Right ventricle myocardium inferior (tissue), 1 donor: ENCODE results near the gene C17orf113. TPM values are rescaled to one million over a fixed set of nuclear protein-coding genes. Genes with fewer than 3 reads are reported as not detected.

Experiments
- ATAC-seq: fragments of 200-7000 bp; cut with Tn5 transposase; one replicate; pipeline ENCODE4 v1.9.1; 2020; ENCODE audit warnings: mild to moderate bottlenecking, moderate library complexity
- DNase-seq: peaks from one replicate; pipeline ENCODE4 v3.0.0; 2021; ENCODE audit errors: missing footprints
- intact Hi-C: fragments of 100-400 bp; cut with DNase I; formaldehyde crosslinking; loops from one replicate; pipeline ENCODE4 v1.11.0; 2022
- total RNA-seq: library from RNA; stranded (reverse); fragmentation: NEBNext Ultra II Directional; extraction: Animal tissue kit (Norgen Biotek cat#: 25700); gene quantifications from one replicate; pipeline ENCODE4 v1.2.1, GENCODE V29; 2021
- donor health status: DM: no; HTN: yes; CAD: no; lungs with severe emphysema.

The C17orf113 gene
- total RNA-seq, 1 donor from 2014 or later: 0.73 TPM

- no peak for ATAC-seq
These were observed 49.8 kb downstream of the C17orf113 start for GRCh38 chr17:42000413-42001133.

GRCh38 chr17:41998497-41998896, 51.9 kb downstream of the C17orf113 start:
- ATAC-seq (no peak), DNase-seq (no peak)
- intact Hi-C loops: no loop called here

More at GRCh38 chr17:42000413-42001133, 49.8 kb downstream of the C17orf113 start:
- DNase-seq: no peak
- intact Hi-C loops: no loop called here

- intact Hi-C loops: no loop called here
- ATAC-seq (no peak), DNase-seq (no peak)
These were observed 53.6 kb downstream of the C17orf113 start for GRCh38 chr17:41996855-41997164.

GRCh38 chr17:41992576-41992975, 57.8 kb downstream of the C17orf113 start:
- ATAC-seq (no peak), DNase-seq (no peak)
- intact Hi-C loops: no loop called here

GRCh38 chr17:41989702-41990419, 60.5 kb downstream of the C17orf113 start:
- intact Hi-C loops: no loop called here
- no peak for ATAC-seq
- no peak for DNase-seq

- DNase-seq: no peak
- no peak for ATAC-seq
- intact Hi-C loops: no loop called here
These were observed 62.0 kb downstream of the C17orf113 start for GRCh38 chr17:41988418-41988817.

Other genes with a start within 250 kb of the C17orf113 start
- 7.8 TPM for gene P3H4, start 238.7 kb downstream of the C17orf113 start, total RNA-seq
- 11.7 TPM for gene FKBP10, start 237.6 kb downstream of the C17orf113 start, total RNA-seq
- gene NT5C3B, start 214.4 kb downstream of the C17orf113 start, total RNA-seq: 18.1 TPM
- gene KLHL10, start 212.8 kb downstream of the C17orf113 start, total RNA-seq: not detected
- 3.7 TPM for gene KLHL11, start 185.2 kb downstream of the C17orf113 start, total RNA-seq
- 32.3 TPM for gene ACLY, start 131.7 kb downstream of the C17orf113 start, total RNA-seq
- 0.76 TPM for gene ODAD4, start 120.0 kb downstream of the C17orf113 start, total RNA-seq
- gene CNP, start 83.8 kb downstream of the C17orf113 start, total RNA-seq: 28.2 TPM
- gene DNAJC7, start 33.2 kb downstream of the C17orf113 start, total RNA-seq: 79.0 TPM
- 47.1 TPM for gene NKIRAS2, start 30.5 kb downstream of the C17orf113 start, total RNA-seq
- 0.11 TPM for gene ZNF385C, start 47.9 kb upstream of the C17orf113 start, total RNA-seq
- gene DHX58, start 62.1 kb upstream of the C17orf113 start, total RNA-seq: 5.0 TPM
- 22.0 TPM for gene KAT2A, start 70.8 kb upstream of the C17orf113 start, total RNA-seq
- gene HSPB9, start 72.2 kb upstream of the C17orf113 start, total RNA-seq: 0.11 TPM
- gene RAB5C, start 104.4 kb upstream of the C17orf113 start, total RNA-seq: 45.6 TPM
- 0.24 TPM for gene KCNH4, start 130.5 kb upstream of the C17orf113 start, total RNA-seq
- gene HCRT, start 134.9 kb upstream of the C17orf113 start, total RNA-seq: not detected
- 7.1 TPM for gene GHDC, start 143.9 kb upstream of the C17orf113 start, total RNA-seq
- gene STAT5B, start 225.8 kb upstream of the C17orf113 start, total RNA-seq: 32.9 TPM
- 14.6 TPM for gene STAT5A, start 237.9 kb upstream of the C17orf113 start, total RNA-seq